K562 (cell line): ENCODE measurements around the gene HPSE2. TPM values are rescaled to one million over a fixed set of nuclear protein-coding genes. Genes with fewer than 3 reads are reported as not detected.
A peak's percentile ranks its signal among the peaks of the same experiment; 100 is the strongest.
"Not testable (repeated sequence)": the region's sequence is repeated elsewhere in the genome, so short reads cannot be mapped to it uniquely, and the experiment has no call there.

Experiments
- ATAC-seq: fragments of 200-7000 bp; cut with Tn5 transposase; 3 replicates; pipeline ENCODE4 v1.9.1; 2020; ENCODE audit warnings: moderate library complexity
- BruUV-seq: library from RNA; stranded (reverse); fragments of 400-500 nt; replicated peaks from 2 replicates; lab custom pipeline; 2021; lab: Mats Ljungman, UMichigan
- CTCF ChIA-PET: fragments of 300-600 bp; formaldehyde crosslinking; extraction: SDS; loops from one replicate; lab custom pipeline; 2021; ENCODE audit warnings: low intra/inter-chr PET ratio; lab: Yijun Ruan, JAX
- POLR2A ChIA-PET: fragments of 300-600, 350-650 bp; sonication (Branson Sonifier 250); formaldehyde crosslinking; extraction: SDS; loops from one replicate; lab custom pipeline; 2021; ENCODE audit warnings: antibody characterized with exemption, inconsistent platforms; lab: Yijun Ruan, JAX
- DNase-seq, 4 experiments: peaks; one replicate each; pipeline versions ENCODE4 v3.0.0 to v3.0.0-alpha.2; 2011 to 2018; ENCODE audit warnings: low spot score in 3 of 4, mixed read lengths in 3 of 4; ENCODE audit errors: extremely low read depth in 1 of 4
- FAIRE-seq: peaks from 2 replicates; lab custom pipeline; 2011; peaks lifted over from hg19 to GRCh38; lab: Jason Lieb, UNC
- H2AFZ ChIP-seq: 2 replicates; pipeline ENCODE4 v1.6.0; 2011; ENCODE audit warnings: low read depth, low read length, control low read depth, inconsistent platforms
- H3K27ac ChIP-seq: fragments of 200-600 bp; 3 replicates; pipeline ENCODE4 v1.8.0; 2011; ENCODE audit warnings: low read depth, mild to moderate bottlenecking, control low read depth, inconsistent platforms, low read length, moderate library complexity, mixed read lengths; ENCODE audit errors: extremely low read depth
- H3K27me3 ChIP-seq, 2 experiments: fragments of 300-600 bp in 1 of 2; 2 replicates in 1 of 2; 3 replicates in 1 of 2; pipeline versions ENCODE4 v1.6.0 to v1.8.0; 2011; ENCODE audit warnings: inconsistent platforms in 2 of 2, low read length in 2 of 2, mild to moderate bottlenecking in 1 of 2, mixed read lengths in 1 of 2, moderate library complexity in 1 of 2; ENCODE audit not compliant: control insufficient read depth in 2 of 2, insufficient read depth in 2 of 2
- H3K36me3 ChIP-seq: fragments of 300-600 bp; 3 replicates; pipeline ENCODE4 v1.8.0; 2011; ENCODE audit warnings: mild to moderate bottlenecking, low read length, inconsistent platforms; ENCODE audit not compliant: control insufficient read depth, insufficient read depth
- H3K4me1 ChIP-seq, 2 experiments: fragments of 200-600 bp in 1 of 2; replicated peaks in 1 of 2; 2 replicates in 1 of 2; 3 replicates in 1 of 2; pipeline versions ENCODE4 v1.5.1 to v1.8.0; 2011; ENCODE audit warnings: inconsistent platforms in 2 of 2, low read length in 2 of 2, mild to moderate bottlenecking in 1 of 2, mixed read lengths in 1 of 2, moderate library complexity in 1 of 2; ENCODE audit not compliant: control insufficient read depth in 2 of 2, insufficient read depth in 2 of 2
- H3K4me2 ChIP-seq: 2 replicates; pipeline ENCODE4 v1.6.1; 2011; ENCODE audit warnings: low read length, control low read depth, inconsistent platforms, mixed read lengths; ENCODE audit not compliant: insufficient read depth
- H3K4me3 ChIP-seq: fragments of 200-600 bp; sonication (generic), shearing (Covaris generic); 2 replicates; pipeline ENCODE4 v1.5.1; 2016; ENCODE audit warnings: control low read depth, inconsistent platforms
- H3K79me2 ChIP-seq: fragments of 200-600 bp; 3 replicates; pipeline ENCODE4 v1.8.0; 2011; ENCODE audit warnings: low read length, inconsistent platforms; ENCODE audit not compliant: control insufficient read depth, insufficient read depth
- H3K9ac ChIP-seq, 2 experiments: 2 replicates each; pipeline versions ENCODE4 v1.6.0 to v1.6.1; 2011; ENCODE audit warnings: low read depth in 2 of 2, low read length in 2 of 2, control low read depth in 1 of 2, inconsistent platforms in 1 of 2, mild to moderate bottlenecking in 1 of 2, mixed read lengths in 1 of 2; ENCODE audit not compliant: insufficient read depth in 1 of 2
- H3K9me1 ChIP-seq: one replicate; pipeline ENCODE4 v1.6.0; 2011; ENCODE audit warnings: inconsistent platforms, mild to moderate bottlenecking, low read length, moderate library complexity; ENCODE audit not compliant: control insufficient read depth, insufficient read depth
- H3K9me3 ChIP-seq: replicated peaks from 2 replicates; pipeline ENCODE4 v1.5.1; 2011; ENCODE audit warnings: low read depth, low read length, inconsistent platforms; ENCODE audit not compliant: control insufficient read depth, insufficient read depth
- H4K20me1 ChIP-seq: replicated peaks from 2 replicates; pipeline ENCODE4 v1.6.1; 2011; ENCODE audit warnings: low read length, inconsistent platforms, mixed read lengths; ENCODE audit not compliant: control insufficient read depth, insufficient read depth
- MEIS2 ChIP-seq: fragments of 450-650 bp; IDR thresholded peaks from 2 replicates; pipeline ENCODE4 v1.6.1; 2014; ENCODE audit warnings: mild to moderate bottlenecking; ENCODE audit not compliant: partially characterized antibody
- PML ChIP-seq: IDR thresholded peaks from 2 replicates; pipeline ENCODE4 v1.6.1; 2012; ENCODE audit warnings: low read length, inconsistent platforms
- TEAD4 ChIP-seq, 2 experiments: sonication (generic) in 1 of 2; formaldehyde crosslinking in 1 of 2; IDR thresholded peaks; 2 replicates each; pipeline versions ENCODE4 v1.6.1 to v1.8.0; 2012 to 2022; ENCODE audit warnings: borderline replicate concordance in 1 of 2, inconsistent platforms in 1 of 2, low read length in 1 of 2, mild to moderate bottlenecking in 1 of 2, missing genetic modification reagents in 1 of 2
- THAP12 ChIP-seq: fragments of 250-450 bp; sonication (Bioruptor Pico); IDR thresholded peaks from 2 replicates; pipeline ENCODE4 v1.9.0; 2021; ENCODE audit warnings: mild to moderate bottlenecking, inconsistent platforms
- WGBS: fragments of 100-300 bp; shearing (Covaris generic); methylation state at CpG from one replicate; pipeline ENCODE4 v1.1.6; 2016; ENCODE audit warnings: low coverage, mixed read lengths; ENCODE audit not compliant: insufficient coverage; ENCODE audit errors: missing lambda C conversion rate; 5-methylcytosine and 5-hydroxymethylcytosine counted together
- in situ Hi-C: fragments of 300-500 bp; cut with MboI; formaldehyde crosslinking; loops from 4 replicates; pipeline ENCODE4 v1.15.0; 2018; ENCODE audit warnings: inconsistent platforms, mixed read lengths
- intact Hi-C: fragments of 100-400 bp; cut with micrococcal nuclease; formaldehyde crosslinking; loops from 2 replicates; pipeline ENCODE4 v1.14.2; 2022
- polyA plus RNA-seq, 8 experiments: library from polyadenylated mRNA; depleted of rRNA in 4 of 8; stranded (reverse) in 5 of 8; unstranded in 3 of 8; fragments of >200 nt; fragmentation: Nextera tagmentation in 2 of 8; fragmentation: Illumina TruSeq in 1 of 8; extraction: Ambion mirVana in 2 of 8; extraction: Trizol in 1 of 8; gene quantifications; 2 replicates each; pipeline versions ENCODE4 v1.2.1 to v1.2.3, GENCODE V29; 2011 to 2014; ENCODE audit warnings: inconsistent platforms in 1 of 8, missing spikeins in 1 of 8
- total RNA-seq, 7 experiments: library from RNA; depleted of rRNA in 6 of 7; stranded (reverse); fragments of >200 nt in 6 of 7; fragmentation: Illumina TruSeq in 2 of 7; extraction: Trizol in 2 of 7; gene quantifications; 2 replicates each; pipeline versions ENCODE4 v1.2.1 to v1.2.3, GENCODE V29; 2011 to 2021; ENCODE audit warnings: low replicate concordance in 1 of 7

The HPSE2 gene
- total and polyA plus RNA-seq, 9 of the 15 experiments (the other 6 are each of a cell fraction or from before 2014, with no cell fraction given), result 0.03 to 0.10 (median 0.04) TPM; not detected in 2

- TF ChIP-seq THAP12 (CRISPR knock-in tag) (no peak), TEAD4 (IDR thresholded peaks at IDR 0.05; ENCODE audit: low read length) (no peak), TEAD4 (CRISPR knock-in tag; IDR thresholded peaks at IDR 0.05; ENCODE audit: borderline replicate concordance) (no peak), PML (no peak), MEIS2 (peak; percentile 45)
Measured at GRCh38 chr10:98908868-98909267, 326.8 kb downstream of the HPSE2 start (continued).

GRCh38 chr10:98908247-98908646 lies 327.4 kb downstream of the HPSE2 start:
- H3K4me2 ChIP-seq, H3K9ac ChIP-seq, CTCF ChIA-PET, H3K4me3 ChIP-seq, FAIRE-seq, H3K9me3 ChIP-seq, H3K36me3 ChIP-seq, in situ Hi-C loops, intact Hi-C loops, H3K79me2 ChIP-seq, H3K9me1 ChIP-seq, BruUV-seq, ATAC-seq, H3K27me3 ChIP-seq, DNase-seq, H4K20me1 ChIP-seq: not testable (repeated sequence)
- 96% methylated on average over 4 of the region's 8 CpGs for WGBS
- POLR2A ChIA-PET, result interaction anchor here (1.2 kb wide), 1 partner anchor 16 kb away, joined by 3 read pairs; no protein-coding TSS in a partner anchor
- 0 out of 3 replicates have a peak overlapping the region, but pooled peaks have one; percentile 19 for H3K27ac ChIP-seq
- H3K4me1 ChIP-seq, result peaks cover 17 to 28% of the 10 kb centered on the region in 2 experiments; a peak in 4 of 5 replicates
- H2AFZ ChIP-seq, result 0 out of 2 replicates have a peak overlapping the region, but pooled peaks have one; percentile 38
